Ishikawa (cell line): Measurements from ENCODE around the gene DNAJC18.

Experiments used
- CEBPB ChIP-seq: IDR thresholded peaks from 2 replicates; pipeline ENCODE4 v1.6.1; 2012
- CREB1 ChIP-seq: IDR thresholded peaks from 2 replicates; pipeline ENCODE4 v1.6.1; 2012; ENCODE audit warnings: low read depth
- EP300 ChIP-seq: IDR thresholded peaks from 2 replicates; pipeline ENCODE4 v1.6.1; 2012; ENCODE audit warnings: borderline replicate concordance
- FOXM1 ChIP-seq: IDR thresholded peaks from 2 replicates; pipeline ENCODE4 v1.6.1; 2012; ENCODE audit warnings: low read depth, borderline replicate concordance
- RAD21 ChIP-seq: IDR thresholded peaks from 2 replicates; pipeline ENCODE4 v1.6.1; 2012; ENCODE audit warnings: low read depth
- REST ChIP-seq: IDR thresholded peaks from 2 replicates; pipeline ENCODE4 v1.6.1; 2012; ENCODE audit warnings: low read depth, mild to moderate bottlenecking
- TAF1 ChIP-seq: IDR thresholded peaks from 2 replicates; pipeline ENCODE4 v1.6.1; 2012; ENCODE audit warnings: low read depth, mild to moderate bottlenecking
- ZBTB7A ChIP-seq: IDR thresholded peaks from 2 replicates; pipeline ENCODE4 v1.6.1; 2012; ENCODE audit warnings: low read depth

DNA sequence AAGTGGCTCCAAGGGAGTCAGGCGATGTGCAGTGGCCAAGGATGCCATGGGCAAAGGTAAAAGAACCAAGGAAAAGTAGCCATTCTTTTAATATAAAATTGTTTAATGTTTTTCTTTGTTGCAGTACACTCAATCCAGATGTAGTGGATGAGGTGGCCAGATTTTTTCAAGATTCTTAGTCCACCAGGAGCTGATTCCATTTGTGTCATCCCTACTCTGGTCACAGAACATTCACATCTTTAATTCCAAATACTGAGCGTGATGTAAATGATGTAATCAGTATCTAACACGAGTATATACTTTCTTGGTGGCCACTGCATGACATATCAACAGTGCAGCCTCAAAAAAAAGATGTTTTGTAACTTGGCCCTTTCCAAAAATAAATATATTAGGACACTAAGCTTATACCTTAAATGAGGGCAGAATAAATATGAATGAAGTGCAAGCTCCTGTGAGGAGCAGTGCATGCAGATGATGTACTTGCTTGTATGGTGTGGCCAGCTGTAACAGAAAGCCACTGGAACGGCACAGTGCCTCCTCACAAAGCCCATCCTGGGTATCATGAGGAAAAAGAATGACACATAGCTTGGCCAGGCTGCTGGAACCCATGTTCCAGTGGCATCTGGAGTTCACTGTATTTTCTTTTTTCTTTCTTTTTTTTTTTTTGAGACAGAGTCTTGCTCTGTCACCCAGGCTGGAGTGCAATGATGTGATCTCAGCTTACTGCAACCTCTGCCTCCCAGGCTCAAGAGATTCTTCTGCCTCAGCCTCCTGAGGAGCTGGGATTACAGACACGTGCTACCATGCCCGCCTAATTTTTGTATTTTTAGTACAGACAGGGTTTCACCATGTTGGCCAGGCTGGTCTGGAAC lies 29.0 kb downstream of the DNAJC18 start:
- TF ChIP-seq REST = no peak
- TF ChIP-seq CEBPB = no peak
- no peak for TF ChIP-seq EP300
- TF ChIP-seq ZBTB7A = no peak
- no peak for TF ChIP-seq TAF1
- TF ChIP-seq RAD21 = no peak
- TF ChIP-seq CREB1 = no peak
- no peak for TF ChIP-seq FOXM1
